ENCODE data around the gene MRS2. TPM values are rescaled to one million over a fixed set of nuclear protein-coding genes. Genes with fewer than 3 reads are reported as not detected.

The MRS2 gene, protein sequence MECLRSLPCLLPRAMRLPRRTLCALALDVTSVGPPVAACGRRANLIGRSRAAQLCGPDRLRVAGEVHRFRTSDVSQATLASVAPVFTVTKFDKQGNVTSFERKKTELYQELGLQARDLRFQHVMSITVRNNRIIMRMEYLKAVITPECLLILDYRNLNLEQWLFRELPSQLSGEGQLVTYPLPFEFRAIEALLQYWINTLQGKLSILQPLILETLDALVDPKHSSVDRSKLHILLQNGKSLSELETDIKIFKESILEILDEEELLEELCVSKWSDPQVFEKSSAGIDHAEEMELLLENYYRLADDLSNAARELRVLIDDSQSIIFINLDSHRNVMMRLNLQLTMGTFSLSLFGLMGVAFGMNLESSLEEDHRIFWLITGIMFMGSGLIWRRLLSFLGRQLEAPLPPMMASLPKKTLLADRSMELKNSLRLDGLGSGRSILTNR
- 34.9 and 35.6 TPM in 2 replicates for total RNA-seq
- 36.5 and 45.9 TPM in 2 replicates for polyA plus RNA-seq

DNA sequence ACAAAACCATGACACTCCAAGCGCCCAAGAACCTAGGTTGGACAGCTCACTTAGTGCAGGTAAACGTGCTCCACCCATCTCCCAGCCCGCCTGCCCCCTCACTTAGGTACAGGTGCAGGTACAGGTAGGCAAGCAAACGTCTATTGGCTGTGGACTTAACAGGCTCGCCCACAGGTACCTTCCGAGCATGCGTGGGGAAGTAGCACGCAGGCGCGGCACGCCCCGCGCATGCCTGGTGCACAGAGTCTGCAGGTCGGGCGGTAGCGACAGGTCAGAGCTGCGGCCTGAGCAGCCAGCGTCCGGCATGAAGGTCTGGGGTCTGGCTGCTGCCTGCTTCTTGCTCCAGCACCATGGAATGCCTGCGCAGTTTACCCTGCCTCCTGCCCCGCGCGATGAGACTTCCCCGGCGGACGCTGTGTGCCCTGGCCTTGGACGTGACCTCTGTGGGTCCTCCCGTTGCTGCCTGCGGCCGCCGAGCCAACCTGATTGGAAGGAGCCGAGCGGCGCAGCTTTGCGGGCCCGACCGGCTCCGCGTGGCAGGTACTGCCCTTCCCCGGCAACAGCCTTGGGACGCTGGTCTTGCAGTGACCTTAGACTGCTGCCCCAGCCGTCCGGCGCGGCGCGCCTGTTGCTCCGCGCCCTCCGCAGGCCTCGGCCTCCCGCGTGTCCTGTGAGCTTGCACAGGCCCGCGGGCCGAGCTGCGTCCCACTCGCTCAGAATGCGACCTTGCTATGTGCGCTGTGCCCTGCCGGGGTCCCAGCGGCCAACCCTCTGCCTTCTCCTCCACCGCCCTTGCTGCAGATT lies at the start of gene MRS2:
Gene MRS2 (plus strand): TSS at position 240 of the 804 bp plus-strand sequence. CDS start 111 bp downstream, at position 351.
- TF ChIP-seq, protein P1, sequence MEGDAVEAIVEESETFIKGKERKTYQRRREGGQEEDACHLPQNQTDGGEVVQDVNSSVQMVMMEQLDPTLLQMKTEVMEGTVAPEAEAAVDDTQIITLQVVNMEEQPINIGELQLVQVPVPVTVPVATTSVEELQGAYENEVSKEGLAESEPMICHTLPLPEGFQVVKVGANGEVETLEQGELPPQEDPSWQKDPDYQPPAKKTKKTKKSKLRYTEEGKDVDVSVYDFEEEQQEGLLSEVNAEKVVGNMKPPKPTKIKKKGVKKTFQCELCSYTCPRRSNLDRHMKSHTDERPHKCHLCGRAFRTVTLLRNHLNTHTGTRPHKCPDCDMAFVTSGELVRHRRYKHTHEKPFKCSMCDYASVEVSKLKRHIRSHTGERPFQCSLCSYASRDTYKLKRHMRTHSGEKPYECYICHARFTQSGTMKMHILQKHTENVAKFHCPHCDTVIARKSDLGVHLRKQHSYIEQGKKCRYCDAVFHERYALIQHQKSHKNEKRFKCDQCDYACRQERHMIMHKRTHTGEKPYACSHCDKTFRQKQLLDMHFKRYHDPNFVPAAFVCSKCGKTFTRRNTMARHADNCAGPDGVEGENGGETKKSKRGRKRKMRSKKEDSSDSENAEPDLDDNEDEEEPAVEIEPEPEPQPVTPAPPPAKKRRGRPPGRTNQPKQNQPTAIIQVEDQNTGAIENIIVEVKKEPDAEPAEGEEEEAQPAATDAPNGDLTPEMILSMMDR (IDR thresholded peaks at IDR 0.05; ENCODE audit: low read depth, low read length), result no peak
- H3K27ac ChIP-seq, result peak within 1 kb of the TSS; percentile 88

DNA sequence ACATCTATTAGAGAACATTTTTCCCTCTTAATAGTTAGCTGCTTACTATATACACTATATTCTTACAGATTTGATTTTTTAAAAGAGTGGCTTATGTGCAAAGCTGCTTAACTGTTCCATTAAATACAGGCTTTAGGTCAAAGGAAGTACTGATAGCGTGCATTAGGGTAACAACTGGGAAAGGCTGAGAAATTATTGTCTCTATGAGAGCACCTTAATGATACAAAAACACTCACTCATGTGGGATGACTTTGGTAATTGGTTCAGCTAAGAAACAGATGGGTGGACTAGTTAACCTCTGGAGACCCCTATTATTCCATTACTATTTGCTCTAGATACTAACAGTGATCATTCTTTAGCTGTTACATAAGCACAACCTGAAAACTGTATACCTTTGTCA lies 48.9 kb upstream of the MRS2 start:
- Histone ChIP-seq H3K4me3 (no peak overlapping the region), H3K27me3 (peaks cover 72% of the 10 kb centered on the region), H3K36me3 (no peaks in the 10 kb centered on the region), H3K4me1 (ENCODE audit: low read depth) (no peaks in the 10 kb centered on the region), H3K27ac (no peak overlapping the region), H3K9me3 (ENCODE audit: low read depth) (no peaks in the 10 kb centered on the region)
- DNase-seq (ENCODE audit: low read depth in 1 of 2, low spot score in 1 of 2), result no peak
- TF ChIP-seq, protein P1 (IDR thresholded peaks at IDR 0.05; ENCODE audit: low read depth, low read length), result no peak

More for the DNA sequence above, at the start of gene MRS2:
- DNase-seq (ENCODE audit: low read depth in 1 of 2, low spot score in 1 of 2), result peak; percentile 80 to 83
- Histone ChIP-seq H3K27me3 (no peaks in the 10 kb centered on the region), H3K4me1 (ENCODE audit: low read depth) (peaks cover 20% of the 10 kb centered on the region), H3K9me3 (ENCODE audit: low read depth) (no peaks in the 10 kb centered on the region), H3K4me3 (peak within 1 kb of the TSS; percentile 92), H3K36me3 (peaks cover 17% of the 10 kb centered on the region)

DNA sequence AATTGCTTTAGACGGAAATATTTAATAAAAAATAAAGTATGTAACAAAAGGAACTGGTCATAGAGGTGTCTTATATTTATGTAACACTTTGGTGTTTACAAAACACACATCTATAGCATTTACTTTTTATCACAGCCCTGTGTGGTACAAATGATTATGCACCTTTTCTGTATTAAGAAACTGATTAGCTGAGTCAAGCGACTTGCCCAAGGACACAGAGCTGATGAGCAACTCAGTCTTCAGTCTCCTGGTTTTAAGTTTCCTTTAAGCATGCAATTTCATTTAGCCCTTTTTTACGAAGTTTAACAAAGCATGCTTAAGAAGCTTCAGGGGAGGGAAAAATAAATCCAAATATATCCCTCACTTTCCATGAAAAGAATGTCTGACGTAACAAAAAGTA lies 47.3 kb upstream of the MRS2 start:
- Histone ChIP-seq H3K4me1 (ENCODE audit: low read depth) (no peaks in the 10 kb centered on the region), H3K27ac (no peak overlapping the region), H3K9me3 (ENCODE audit: low read depth) (no peaks in the 10 kb centered on the region), H3K27me3 (peaks cover 64% of the 10 kb centered on the region), H3K4me3 (no peak overlapping the region), H3K36me3 (no peaks in the 10 kb centered on the region)
- no peak for DNase-seq (ENCODE audit: low read depth in 1 of 2, low spot score in 1 of 2)
- TF ChIP-seq, protein P1 (IDR thresholded peaks at IDR 0.05; ENCODE audit: low read depth, low read length), result no peak

DNA sequence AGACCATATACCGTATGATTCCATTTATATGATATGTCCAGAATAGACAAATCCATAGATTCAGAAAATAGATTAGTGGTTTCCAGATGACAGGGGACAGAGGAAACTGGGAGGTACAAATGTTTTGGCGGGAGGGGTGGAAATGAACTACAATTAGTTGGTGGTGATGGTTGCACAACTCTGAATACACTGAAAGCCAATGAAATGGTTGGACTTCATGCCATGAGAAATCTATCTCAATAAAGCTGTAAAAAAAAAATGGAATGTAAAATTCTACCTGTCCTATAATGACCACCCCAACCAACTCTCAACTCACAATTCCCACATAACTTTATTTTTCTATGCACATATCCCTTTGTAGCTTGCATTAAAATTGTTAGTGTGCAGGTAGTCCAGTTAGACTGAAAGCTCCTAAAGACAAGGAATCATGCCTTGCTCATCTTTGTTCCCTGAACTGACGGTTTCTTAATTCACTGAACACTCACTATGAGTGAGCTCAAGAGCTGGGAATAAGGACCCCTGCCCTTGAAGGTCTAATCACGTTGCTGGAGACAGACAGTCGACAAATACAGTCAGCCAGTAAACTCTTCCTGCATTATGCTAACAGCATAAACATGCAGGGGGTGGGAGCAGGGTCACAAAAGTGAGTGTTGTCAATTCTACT lies 46.3 kb upstream of the MRS2 start:
- no peaks in the 10 kb centered on the region for H3K4me1 ChIP-seq (ENCODE audit: low read depth)
- DNase-seq (ENCODE audit: low read depth in 1 of 2, low spot score in 1 of 2), result no peak
- no peaks in the 10 kb centered on the region for H3K36me3 ChIP-seq
- no peaks in the 10 kb centered on the region for H3K9me3 ChIP-seq (ENCODE audit: low read depth)
- peaks cover 55% of the 10 kb centered on the region for H3K27me3 ChIP-seq
- no peak overlapping the region for H3K27ac ChIP-seq
- TF ChIP-seq, protein P1 (IDR thresholded peaks at IDR 0.05; ENCODE audit: low read depth, low read length), result no peak
- H3K4me3 ChIP-seq, result no peak overlapping the region
